Fibroblast of pulmonary artery (primary cell): ENCODE data around the gene SMIM44.

Experiments used
- DNase-seq: peaks from one replicate; pipeline ENCODE4 v3.0.0-alpha.2; 2010; ENCODE audit warnings: low read depth
- H3K4me3 ChIP-seq: replicated peaks from 2 replicates; pipeline ENCODE4 v1.5.1; 2011; ENCODE audit warnings: low read depth, mild to moderate bottlenecking, control low read depth, low read length, moderate library complexity
- CTCF ChIP-seq: IDR thresholded peaks from 2 replicates; pipeline ENCODE4 v1.5.1; 2011; ENCODE audit warnings: mild to moderate bottlenecking, control low read depth, low read length, inconsistent platforms; ENCODE audit errors: missing control alignments

The SMIM44 gene

GRCh38 chr19:3467437-3468198 lies 15.6 kb downstream of the SMIM44 start:
- TF ChIP-seq CTCF = no peak
- DNase-seq = no peak
- no peak overlapping the region for H3K4me3 ChIP-seq

GRCh38 chr19:3466635-3467034 lies 16.6 kb downstream of the SMIM44 start:
- no peak for TF ChIP-seq CTCF
- DNase-seq = no peak
- no peak overlapping the region for H3K4me3 ChIP-seq

GRCh38 chr19:3465552-3465951 lies 17.7 kb downstream of the SMIM44 start:
- TF ChIP-seq CTCF = no peak
- no peak overlapping the region for H3K4me3 ChIP-seq
- no peak for DNase-seq

- no peak overlapping the region for H3K4me3 ChIP-seq
- TF ChIP-seq CTCF = no peak
- DNase-seq = no peak
These were observed 18.5 kb downstream of the SMIM44 start for GRCh38 chr19:3464587-3465235.

- no peak overlapping the region for H3K4me3 ChIP-seq
- no peak for DNase-seq
- TF ChIP-seq CTCF = no peak
These were observed 19.3 kb downstream of the SMIM44 start for GRCh38 chr19:3463714-3464586.

- no peak for TF ChIP-seq CTCF
These were observed 20.1 kb downstream of the SMIM44 start for GRCh38 chr19:3462991-3463713.

More at GRCh38 chr19:3462991-3463713, 20.1 kb downstream of the SMIM44 start:
- H3K4me3 ChIP-seq = no peak overlapping the region
- no peak for DNase-seq
